K562 treated with DMSO at 1 percent for 48 hours (cell line): ENCODE results near the gene CDSN. TPM values are rescaled to one million over a fixed set of nuclear protein-coding genes. Genes with fewer than 3 reads are reported as not detected.

Experiments used
- total RNA-seq: library from RNA; unstranded; fragments of 300-600 nt; gene quantifications from 2 replicates; pipeline ENCODE4 v1.2.3, GENCODE V29; 2022; ENCODE audit warnings: low replicate concordance; ENCODE audit errors: extremely low read depth

The CDSN gene
- total RNA-seq: not detected in 2 replicates

GRCh38 chr6:31120151-31120915, at the start of gene CDSN:
Gene CDSN, minus strand, starts transcription at chr6:31120446. Its CDS starts 27 bp downstream, at chr6:31120419.

GRCh38 chr6:31158140-31158862, 38.1 kb upstream of the CDSN start, which contains the start of gene TCF19:
Gene TCF19, plus strand, starts transcription at chr6:31158589. Its CDS starts 881 bp downstream, at chr6:31159470.

GRCh38 chr6:31157513-31158139, 37.4 kb upstream of the CDSN start, which contains the start of gene CCHCR1:
Gene CCHCR1, minus strand, starts transcription at chr6:31157802. Its CDS starts 202 bp downstream, at chr6:31157600.

GRCh38 chr6:31138982-31139381, 18.7 kb upstream of the CDSN start, which contains the start of gene PSORS1C2:
Gene PSORS1C2, minus strand, starts transcription at chr6:31139066. Its CDS starts 40 bp downstream, at chr6:31139026.

GRCh38 chr6:31114541-31114878, 5.7 kb downstream of the CDSN start, which contains the start of gene PSORS1C1:
Gene PSORS1C1, plus strand, starts transcription at chr6:31114800. Its CDS starts 14,833 bp downstream, at chr6:31129633.

GRCh38 chr6:31112478-31112877, 7.8 kb downstream of the CDSN start, which contains the start of gene C6orf15:
Gene C6orf15, minus strand, starts transcription at chr6:31112575. Its CDS starts 20 bp downstream, at chr6:31112555.

Other genes with a start within 250 kb of the CDSN start
- gene DDR1, start 235.9 kb downstream of the CDSN start, total RNA-seq: not detected in 2 replicates
- gene GTF2H4, start 212.2 kb downstream of the CDSN start, total RNA-seq: not detected in 2 replicates
- gene VARS2, start 206.2 kb downstream of the CDSN start, total RNA-seq: 1,268 TPM in 1 of 2 replicates, not detected in the other
- gene SFTA2, start 188.3 kb downstream of the CDSN start, total RNA-seq: not detected in 2 replicates
- gene MUCL3, start 179.5 kb downstream of the CDSN start, total RNA-seq: not detected in 2 replicates
- gene MUC21, start 136.7 kb downstream of the CDSN start, total RNA-seq: not detected in 2 replicates
- not detected in 2 replicates for gene MUC22, start 110.0 kb downstream of the CDSN start, total RNA-seq
- not detected in 2 replicates for gene C6orf15, start 7.9 kb downstream of the CDSN start, total RNA-seq
- not detected in 2 replicates for gene PSORS1C1, start 5.6 kb downstream of the CDSN start, total RNA-seq
- not detected in 2 replicates for gene PSORS1C2, start 18.6 kb upstream of the CDSN start, total RNA-seq
- not detected in 2 replicates for gene CCHCR1, start 37.4 kb upstream of the CDSN start, total RNA-seq
- not detected in 2 replicates for gene TCF19, start 38.1 kb upstream of the CDSN start, total RNA-seq
- not detected in 2 replicates for gene POU5F1, start 50.2 kb upstream of the CDSN start, total RNA-seq
- gene HLA-C, start 151.6 kb upstream of the CDSN start, total RNA-seq: not detected in 2 replicates
- gene HLA-B, start 236.7 kb upstream of the CDSN start, total RNA-seq: not detected in 2 replicates